Measurements from ENCODE around the gene AUTS2. TPM values are rescaled to one million over a fixed set of nuclear protein-coding genes. Genes with fewer than 3 reads are reported as not detected.
A peak's percentile ranks its signal among the peaks of the same experiment; 100 is the strongest.

Gene AUTS2
- total and polyA plus RNA-seq, 2 of the 8 experiments (the other 6 are each of a cell fraction or from before 2014, with no cell fraction given), result 25.9 to 101 TPM

- Histone ChIP-seq H4K5ac (ENCODE audit: insufficient read length, low read depth, low read length) (no peak overlapping the region), H3K79me2 (ENCODE audit: control insufficient read depth in 1 of 2, insufficient read depth in 2 of 2, low read length in 2 of 2) (no peaks in the 10 kb centered on the region), H3K4me3 (ENCODE audit: extremely low read depth in 1 of 4, insufficient read depth in 2 of 4, low read depth in 3 of 4, low read length in 4 of 4) (no peak overlapping the region), H3K56ac (replicated peaks; ENCODE audit: insufficient read length, low read depth, low read length) (no peak overlapping the region), H4K20me1 (replicated peaks in 1 of 2; ENCODE audit: control insufficient read depth in 1 of 2, insufficient read depth in 2 of 2, low read length in 2 of 2) (no peaks in the 10 kb centered on the region), H3K23me2 (ENCODE audit: low read depth, low read length) (no peaks in the 10 kb centered on the region), H2BK5ac (ENCODE audit: low read depth, low read length) (no peak overlapping the region), H3K27me3 (replicated peaks in 1 of 4; ENCODE audit: control insufficient read depth in 3 of 4, extremely low read depth in 1 of 4, insufficient read depth in 3 of 4, low read length in 3 of 4) (no peaks in the 10 kb centered on the region), H3K9me3 (ENCODE audit: insufficient read depth in 2 of 2, low read depth in 1 of 2, low read length in 1 of 2) (no peaks in the 10 kb centered on the region), H3K27ac (ENCODE audit: low read depth, low read length) (no peak overlapping the region), H3K4me1 (replicated peaks in 1 of 4; ENCODE audit: control insufficient read depth in 3 of 4, insufficient read depth in 4 of 4, low read length in 3 of 4) (no peaks in the 10 kb centered on the region), H2AK5ac (ENCODE audit: low read depth, low read length) (no peak overlapping the region), H3K79me1 (ENCODE audit: low read depth, low read length) (no peaks in the 10 kb centered on the region), H2BK15ac (ENCODE audit: low read length) (no peak overlapping the region), H4K8ac (ENCODE audit: extremely low read depth, insufficient read depth, low read length) (peak overlapping the region; percentile 40; the same call in 1 of the 2 replicates), H3K23ac (ENCODE audit: insufficient read length) (no peak overlapping the region), H3K4ac (replicated peaks; ENCODE audit: insufficient read length, low read depth, low read length) (no peak overlapping the region), H3K14ac (ENCODE audit: insufficient read length) (no peak overlapping the region), H2BK120ac (replicated peaks; ENCODE audit: low read depth, low read length) (no peak overlapping the region), H3K4me2 (ENCODE audit: insufficient read depth in 1 of 2, low read depth in 2 of 2, low read length in 2 of 2) (no peak overlapping the region), H4K91ac (replicated peaks; ENCODE audit: insufficient read length, low read length) (no peak overlapping the region), H2BK12ac (ENCODE audit: low read depth, low read length) (no peak overlapping the region), H2BK20ac (ENCODE audit: low read length) (no peak overlapping the region), H3K18ac (ENCODE audit: extremely low read depth, low read length) (no peak overlapping the region), H2AFZ (ENCODE audit: low read length) (no peak overlapping the region), H3K36me3 (ENCODE audit: control insufficient read depth in 2 of 4, insufficient read depth in 4 of 4, low read length in 3 of 4) (no peaks in the 10 kb centered on the region), H3K9ac (replicated peaks in 1 of 4; ENCODE audit: extremely low read depth in 1 of 4, low read depth in 3 of 4, low read length in 3 of 4) (no peak overlapping the region)
- FAIRE-seq (no peak), DNase-seq (ENCODE audit: low read depth in 1 of 2, low spot score in 2 of 2) (no peak)
- CTCF ChIA-PET (ENCODE audit: partially characterized antibody), result interaction anchor here (1.0 kb wide), 2 partner anchors 10 to 142 kb away, joined by 3 read pairs; no protein-coding TSS in a partner anchor
- WGBS, 2 experiments (ENCODE audit: extremely low coverage in 1 of 2, insufficient coverage in 1 of 2, insufficient read length in 1 of 2, insufficient replicate concordance in 2 of 2, low coverage in 1 of 2, low lambda C conversion rate in 2 of 2, missing lambda C conversion rate in 1 of 2), result 66% methylated on average over 5 of the region's 5 CpGs; no CpG with 5 or more reads in 1 of the 2 experiments
- no peak for TF ChIP-seq E2F6 (IDR thresholded peaks at IDR 0.05)
- TF ChIP-seq PHF8 (conservative IDR thresholded peaks at IDR 0.05; ENCODE audit: low read depth, low read length), result no peak
- TF ChIP-seq HDAC6 (IDR thresholded peaks at IDR 0.05; ENCODE audit: low read depth, low read length), result no peak
- no peak for TF ChIP-seq MAX (IDR thresholded peaks at IDR 0.05)
- POLR2A ChIA-PET (ENCODE audit: partially characterized antibody), result no interaction called here
Measured at GRCh38 chr7:70525991-70526390, 927.7 kb downstream of the AUTS2 start.
